ENCODE results near the gene SOCS1.

Gene SOCS1

GRCh38 chr16:11245222-11245737, 10.7 kb downstream of the SOCS1 start:
- Histone ChIP-seq H4K91ac (ENCODE audit: low read depth, low read length) (no peak overlapping the region), H3K18ac (ENCODE audit: low read length) (no peak overlapping the region), H2BK5ac (ENCODE audit: low read depth, low read length, poor library complexity) (no peak overlapping the region), H3K9ac (ENCODE audit: low read length) (no peak overlapping the region), H3K4me2 (ENCODE audit: low read length) (no peak overlapping the region), H3K4me3 (ENCODE audit: low read depth, low read length) (no peak overlapping the region), H4K12ac (ENCODE audit: low read depth, low read length) (no peak overlapping the region), H3K79me1 (ENCODE audit: low read length) (no peaks in the 10 kb centered on the region), H2AK5ac (ENCODE audit: low read length) (no peak overlapping the region), H3K36me3 (ENCODE audit: control insufficient read depth in 1 of 2, insufficient read depth in 2 of 2, low read length in 2 of 2) (peaks cover 0 to 3% of the 10 kb centered on the region in 2 experiments), H3K9me3 (ENCODE audit: insufficient read depth, low read depth, low read length) (no peaks in the 10 kb centered on the region), H3K27ac (ENCODE audit: low read depth, low read length) (no peak overlapping the region), H3K27me3 (ENCODE audit: insufficient read depth, low read length) (no peaks in the 10 kb centered on the region), H2AFZ (ENCODE audit: insufficient read depth, low read length, poor library complexity) (no peak overlapping the region), H3K14ac (ENCODE audit: low read length) (no peak overlapping the region), H2BK12ac (ENCODE audit: low read length) (no peak overlapping the region), H2BK120ac (ENCODE audit: insufficient read depth, low read length, poor library complexity) (no peak overlapping the region), H3K4ac (ENCODE audit: low read depth, low read length) (no peak overlapping the region), H3K4me1 (ENCODE audit: control insufficient read depth in 1 of 2, insufficient read depth in 2 of 2, low read length in 2 of 2) (no peaks in the 10 kb centered on the region), H4K8ac (ENCODE audit: low read depth, low read length) (no peak overlapping the region), H3K79me2 (ENCODE audit: control insufficient read depth, insufficient read depth, low read length, poor library complexity) (no peaks in the 10 kb centered on the region), H3K23ac (ENCODE audit: low read length) (no peak overlapping the region)
- WGBS (ENCODE audit: extremely low coverage, insufficient coverage, insufficient read length): no CpG with 5 or more reads among the region's 5 CpGs
- no peak for DNase-seq

- Histone ChIP-seq H3K18ac (ENCODE audit: low read length) (no peak overlapping the region), H3K4me2 (ENCODE audit: low read length) (no peak overlapping the region), H3K79me2 (ENCODE audit: control insufficient read depth, insufficient read depth, low read length, poor library complexity) (no peaks in the 10 kb centered on the region), H3K79me1 (ENCODE audit: low read length) (no peaks in the 10 kb centered on the region), H4K8ac (ENCODE audit: low read depth, low read length) (no peak overlapping the region), H3K36me3 (ENCODE audit: control insufficient read depth in 1 of 2, insufficient read depth in 2 of 2, low read length in 2 of 2) (no peaks in the 10 kb centered on the region), H3K27ac (ENCODE audit: low read depth, low read length) (no peak overlapping the region), H2BK120ac (ENCODE audit: insufficient read depth, low read length, poor library complexity) (no peak overlapping the region), H3K4me3 (ENCODE audit: low read depth, low read length) (no peak overlapping the region), H2AK5ac (ENCODE audit: low read length) (no peak overlapping the region), H2AFZ (ENCODE audit: insufficient read depth, low read length, poor library complexity) (no peak overlapping the region), H4K12ac (ENCODE audit: low read depth, low read length) (no peak overlapping the region), H3K9ac (ENCODE audit: low read length) (no peak overlapping the region), H3K23ac (ENCODE audit: low read length) (no peak overlapping the region), H3K14ac (ENCODE audit: low read length) (no peak overlapping the region), H3K9me3 (ENCODE audit: insufficient read depth, low read depth, low read length) (no peaks in the 10 kb centered on the region), H4K91ac (ENCODE audit: low read depth, low read length) (no peak overlapping the region), H3K4me1 (ENCODE audit: control insufficient read depth in 1 of 2, insufficient read depth in 2 of 2, low read length in 2 of 2) (no peaks in the 10 kb centered on the region), H2BK12ac (ENCODE audit: low read length) (no peak overlapping the region), H3K27me3 (ENCODE audit: insufficient read depth, low read length) (no peaks in the 10 kb centered on the region), H2BK5ac (ENCODE audit: low read depth, low read length, poor library complexity) (no peak overlapping the region), H3K4ac (ENCODE audit: low read depth, low read length) (no peak overlapping the region)
- WGBS (ENCODE audit: extremely low coverage, insufficient coverage, insufficient read length): no CpG with 5 or more reads among the region's 12 CpGs
- DNase-seq: no peak
Measured at GRCh38 chr16:11242658-11243057, 13.3 kb downstream of the SOCS1 start.

GRCh38 chr16:11241480-11242204, 14.4 kb downstream of the SOCS1 start:
- Histone ChIP-seq H3K36me3 (ENCODE audit: control insufficient read depth in 1 of 2, insufficient read depth in 2 of 2, low read length in 2 of 2) (no peaks in the 10 kb centered on the region), H3K4me3 (ENCODE audit: low read depth, low read length) (no peak overlapping the region), H3K4me2 (ENCODE audit: low read length) (no peak overlapping the region), H3K4ac (ENCODE audit: low read depth, low read length) (no peak overlapping the region), H3K9me3 (ENCODE audit: insufficient read depth, low read depth, low read length) (no peaks in the 10 kb centered on the region), H3K14ac (ENCODE audit: low read length) (no peak overlapping the region), H3K18ac (ENCODE audit: low read length) (no peak overlapping the region), H4K8ac (ENCODE audit: low read depth, low read length) (no peak overlapping the region), H3K79me1 (ENCODE audit: low read length) (no peaks in the 10 kb centered on the region), H2BK120ac (ENCODE audit: insufficient read depth, low read length, poor library complexity) (no peak overlapping the region), H2AK5ac (ENCODE audit: low read length) (no peak overlapping the region), H4K91ac (ENCODE audit: low read depth, low read length) (no peak overlapping the region), H3K27me3 (ENCODE audit: insufficient read depth, low read length) (no peaks in the 10 kb centered on the region), H3K23ac (ENCODE audit: low read length) (no peak overlapping the region), H3K4me1 (ENCODE audit: control insufficient read depth in 1 of 2, insufficient read depth in 2 of 2, low read length in 2 of 2) (no peaks in the 10 kb centered on the region), H3K79me2 (ENCODE audit: control insufficient read depth, insufficient read depth, low read length, poor library complexity) (no peaks in the 10 kb centered on the region), H4K12ac (ENCODE audit: low read depth, low read length) (no peak overlapping the region), H2AFZ (ENCODE audit: insufficient read depth, low read length, poor library complexity) (no peak overlapping the region), H2BK12ac (ENCODE audit: low read length) (no peak overlapping the region), H2BK5ac (ENCODE audit: low read depth, low read length, poor library complexity) (no peak overlapping the region), H3K9ac (ENCODE audit: low read length) (no peak overlapping the region), H3K27ac (ENCODE audit: low read depth, low read length) (no peak overlapping the region)
- WGBS (ENCODE audit: extremely low coverage, insufficient coverage, insufficient read length): no CpG with 5 or more reads among the region's 5 CpGs
- DNase-seq: no peak

DNA sequence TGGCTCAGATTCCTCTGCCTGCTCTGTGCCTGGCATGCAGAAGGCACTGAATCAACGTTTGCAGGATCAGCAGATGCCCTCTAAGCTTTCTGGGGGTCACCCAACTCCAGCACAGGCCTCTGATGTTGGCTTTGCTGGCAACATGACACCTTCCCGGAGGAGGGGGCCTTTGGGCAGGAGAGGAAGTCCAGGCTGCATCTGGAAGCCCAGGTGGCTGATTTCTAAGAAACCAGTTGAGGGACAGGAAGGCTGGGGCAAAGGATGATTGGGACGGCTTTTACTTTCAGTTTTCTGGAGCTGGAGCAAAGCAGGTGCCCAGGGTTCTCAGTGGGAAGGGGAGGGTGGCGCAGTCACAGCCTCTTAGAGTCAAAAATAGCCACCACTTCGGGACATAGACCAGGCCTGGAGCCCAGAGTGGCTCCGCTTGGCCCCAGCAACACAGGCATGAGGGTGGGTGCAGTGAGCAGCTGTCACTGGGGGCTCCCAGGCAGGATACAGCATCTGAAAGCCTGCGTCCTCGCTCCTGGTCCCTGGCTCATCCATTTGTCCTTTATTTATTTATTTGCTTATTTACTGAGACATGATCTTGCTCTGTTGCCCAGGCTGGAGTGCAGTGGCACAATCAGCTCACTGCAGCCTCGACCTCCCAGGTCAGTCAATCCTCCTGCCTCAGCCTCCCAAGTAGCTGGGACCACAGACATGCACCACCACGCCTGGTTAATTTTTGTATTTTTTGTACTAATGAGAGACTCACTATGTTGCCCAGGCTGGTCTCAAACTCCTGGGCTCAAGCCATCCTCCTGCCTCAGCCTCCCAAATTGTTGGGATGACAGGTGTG, 15.1 kb downstream of the SOCS1 start:
- WGBS (ENCODE audit: extremely low coverage, insufficient coverage, insufficient read length): no CpG with 5 or more reads among the region's 10 CpGs
- Histone ChIP-seq H3K36me3 (ENCODE audit: control insufficient read depth in 1 of 2, insufficient read depth in 2 of 2, low read length in 2 of 2) (no peaks in the 10 kb centered on the region), H2AK5ac (ENCODE audit: low read length) (no peak overlapping the region)

More for the DNA sequence above, 15.1 kb downstream of the SOCS1 start:
- H3K4ac ChIP-seq (ENCODE audit: low read depth, low read length): no peak overlapping the region
- H3K18ac ChIP-seq (ENCODE audit: low read length): no peak overlapping the region
- no peak overlapping the region for H3K27ac ChIP-seq (ENCODE audit: low read depth, low read length)
- no peak overlapping the region for H2BK120ac ChIP-seq (ENCODE audit: insufficient read depth, low read length, poor library complexity)
- H4K8ac ChIP-seq (ENCODE audit: low read depth, low read length): no peak overlapping the region
- no peak overlapping the region for H3K14ac ChIP-seq (ENCODE audit: low read length)
- no peak overlapping the region for H2AFZ ChIP-seq (ENCODE audit: insufficient read depth, low read length, poor library complexity)
- H3K9me3 ChIP-seq (ENCODE audit: insufficient read depth, low read depth, low read length): no peaks in the 10 kb centered on the region
- no peaks in the 10 kb centered on the region for H3K27me3 ChIP-seq (ENCODE audit: insufficient read depth, low read length)
- H3K79me1 ChIP-seq (ENCODE audit: low read length): no peaks in the 10 kb centered on the region
- H3K4me3 ChIP-seq (ENCODE audit: low read depth, low read length): no peak overlapping the region
- no peak for DNase-seq
- no peak overlapping the region for H4K12ac ChIP-seq (ENCODE audit: low read depth, low read length)
- no peak overlapping the region for H2BK12ac ChIP-seq (ENCODE audit: low read length)
- H3K79me2 ChIP-seq (ENCODE audit: control insufficient read depth, insufficient read depth, low read length, poor library complexity): no peaks in the 10 kb centered on the region
- no peak overlapping the region for H4K91ac ChIP-seq (ENCODE audit: low read depth, low read length)
- no peak overlapping the region for H3K4me2 ChIP-seq (ENCODE audit: low read length)
- H3K9ac ChIP-seq (ENCODE audit: low read length): no peak overlapping the region
- H3K23ac ChIP-seq (ENCODE audit: low read length): no peak overlapping the region
- H2BK5ac ChIP-seq (ENCODE audit: low read depth, low read length, poor library complexity): no peak overlapping the region
- no peaks in the 10 kb centered on the region for H3K4me1 ChIP-seq (ENCODE audit: control insufficient read depth in 1 of 2, insufficient read depth in 2 of 2, low read length in 2 of 2)
